H1 (cell line): ENCODE measurements around the gene CCBE1. TPM values are rescaled to one million over a fixed set of nuclear protein-coding genes. Genes with fewer than 3 reads are reported as not detected.

ENCODE experiments used
- CTBP2 ChIP-seq: IDR thresholded peaks from 2 replicates; pipeline ENCODE4 v1.7.0; 2011; ENCODE audit warnings: borderline replicate concordance, mild to moderate bottlenecking, moderate library complexity, mixed read lengths, low read length; ENCODE audit not compliant: insufficient read depth, insufficient read length
- GABPA ChIP-seq: IDR thresholded peaks from 2 replicates; pipeline ENCODE4 v1.6.1; 2011; ENCODE audit warnings: mild to moderate bottlenecking, low read length, moderate library complexity, borderline replicate concordance; ENCODE audit not compliant: insufficient read depth
- RFX5 ChIP-seq: IDR thresholded peaks from 2 replicates; pipeline ENCODE4 v1.6.1; 2011; ENCODE audit warnings: low read depth, low read length, improper control_type of control experiment, borderline replicate concordance
- TEAD4 ChIP-seq: IDR thresholded peaks from 2 replicates; pipeline ENCODE4 v1.6.1; 2012; ENCODE audit warnings: low read depth, low read length, inconsistent platforms, mixed read lengths
- polyA plus RNA-seq, 7 experiments: library from polyadenylated mRNA; depleted of rRNA in 3 of 7; stranded (reverse) in 5 of 7; unstranded in 2 of 7; fragments of >200 nt in 5 of 7; fragments of 200-250 nt in 2 of 7; gene quantifications; 1 replicate in 5 of 7; 2 replicates in 1 of 7; 4 replicates in 1 of 7; pipeline versions ENCODE4 v1.2.1 to v1.2.3, GENCODE V29; 2011 to 2013; ENCODE audit warnings: missing spikeins in 2 of 7, mixed read lengths in 2 of 7
- total RNA-seq: library from RNA; stranded (reverse); fragmentation: NEBNext Ultra II Directional; extraction: Animal tissue kit (Norgen Biotek cat#: 25700); gene quantifications from 2 replicates; pipeline ENCODE4 v1.2.1, GENCODE V29; 2021
- TF ChIP-seq, protein P1 (sequence below): IDR thresholded peaks from 2 replicates; pipeline ENCODE4 v1.6.1; 2012; ENCODE audit warnings: inconsistent platforms

The CCBE1 gene
- total and polyA plus RNA-seq, 2 of the 8 experiments (the other 6 are each of a cell fraction or from before 2014, with no cell fraction given): 2.1 to 2.6 TPM

DNA sequence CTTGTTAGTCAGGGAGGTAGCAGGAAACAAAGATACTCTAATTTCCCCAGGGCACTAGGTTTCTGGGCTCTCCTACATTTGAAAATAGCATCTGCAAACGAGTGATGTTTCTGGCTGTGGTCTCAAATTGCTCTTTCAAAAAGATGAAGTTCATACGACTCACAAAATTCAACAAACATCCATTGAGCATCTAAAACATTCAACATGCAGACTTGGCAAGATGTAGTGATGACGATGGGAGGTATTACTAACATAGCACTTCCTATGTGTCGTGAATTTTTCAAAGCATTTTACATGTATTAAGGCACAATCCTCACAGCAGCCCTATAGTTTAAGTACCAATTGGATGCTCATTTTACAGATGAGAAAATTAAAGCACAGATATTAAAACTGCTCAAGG is 5.2 kb downstream of the CCBE1 start (continued):
- TF ChIP-seq, protein P1, sequence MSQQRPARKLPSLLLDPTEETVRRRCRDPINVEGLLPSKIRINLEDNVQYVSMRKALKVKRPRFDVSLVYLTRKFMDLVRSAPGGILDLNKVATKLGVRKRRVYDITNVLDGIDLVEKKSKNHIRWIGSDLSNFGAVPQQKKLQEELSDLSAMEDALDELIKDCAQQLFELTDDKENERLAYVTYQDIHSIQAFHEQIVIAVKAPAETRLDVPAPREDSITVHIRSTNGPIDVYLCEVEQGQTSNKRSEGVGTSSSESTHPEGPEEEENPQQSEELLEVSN: no peak
- no peak for TF ChIP-seq CTBP2
- no peak for TF ChIP-seq RFX5
- no peak for TF ChIP-seq GABPA
- TF ChIP-seq TEAD4: no peak
